ENCODE data around the gene ARHGAP15.

ARHGAP15 gene

DNA sequence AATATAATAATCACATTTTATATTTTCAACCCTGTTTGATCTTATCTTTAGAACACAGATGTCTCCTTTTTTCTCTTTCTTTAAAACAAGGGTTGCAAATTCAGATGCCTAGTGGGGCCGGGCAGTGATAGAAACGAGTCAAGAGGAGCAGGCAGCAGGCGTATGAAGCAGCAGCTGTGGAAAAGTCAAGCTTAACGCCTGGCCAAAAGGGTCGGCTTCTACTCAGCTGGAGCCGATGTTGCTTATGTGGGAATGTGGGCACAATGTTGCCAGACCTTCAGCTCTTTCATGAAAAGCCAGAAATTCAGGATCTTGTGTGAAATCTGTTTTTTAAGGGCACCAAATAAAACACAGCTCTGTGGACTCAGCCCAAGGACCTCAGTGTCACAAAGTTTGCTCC, 642.7 kb downstream of the ARHGAP15 start:
- TF ChIP-seq CTCF (IDR thresholded peaks at IDR 0.05; ENCODE audit: insufficient read depth, missing control alignments): no peak
- FAIRE-seq (no peak), DNase-seq (ENCODE audit: insufficient read length, low spot score) (no peak)

DNA sequence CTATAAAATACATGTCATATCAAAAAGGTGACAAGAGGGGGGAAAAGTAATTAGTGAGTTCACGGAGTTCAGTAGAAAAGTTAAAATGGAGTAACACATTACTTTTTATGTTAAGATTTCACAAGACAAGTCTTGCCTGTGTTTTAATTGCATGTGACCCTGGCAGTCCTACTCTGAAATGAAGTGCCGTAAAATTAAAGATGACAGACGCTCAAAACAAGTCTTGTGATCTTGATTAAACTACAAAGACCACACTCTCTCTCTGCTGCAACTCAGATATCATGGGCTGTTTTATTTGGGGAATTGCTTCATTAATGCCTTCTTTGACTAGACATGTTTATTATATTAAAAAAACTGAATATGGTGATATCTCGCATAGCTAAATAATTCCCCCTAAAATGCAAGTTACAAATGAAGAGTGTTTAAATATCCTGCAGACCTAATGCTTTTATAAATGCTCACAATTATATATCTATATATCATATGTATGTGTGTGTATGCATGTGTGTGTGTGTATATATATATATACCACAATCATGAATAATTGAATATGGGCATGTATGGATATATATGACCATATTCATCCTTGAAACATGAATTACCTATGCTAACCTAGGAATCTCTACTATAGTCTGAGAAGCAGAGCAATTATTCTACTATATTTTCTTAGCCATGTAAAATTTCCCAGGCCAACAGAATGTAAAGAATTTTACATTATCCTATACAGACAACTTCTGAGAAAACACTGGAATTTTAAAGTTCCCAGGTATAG, 647.5 kb downstream of the ARHGAP15 start:
- no peak for TF ChIP-seq CTCF (IDR thresholded peaks at IDR 0.05; ENCODE audit: insufficient read depth, missing control alignments)
- FAIRE-seq (no peak), DNase-seq (ENCODE audit: insufficient read length, low spot score) (no peak)

- FAIRE-seq: no peak
- DNase-seq (ENCODE audit: insufficient read length, low spot score): no peak
- TF ChIP-seq CTCF (IDR thresholded peaks at IDR 0.05; ENCODE audit: insufficient read depth, missing control alignments): no peak
Measured at GRCh38 chr2:143779021-143779420, 649.8 kb downstream of the ARHGAP15 start.

DNA sequence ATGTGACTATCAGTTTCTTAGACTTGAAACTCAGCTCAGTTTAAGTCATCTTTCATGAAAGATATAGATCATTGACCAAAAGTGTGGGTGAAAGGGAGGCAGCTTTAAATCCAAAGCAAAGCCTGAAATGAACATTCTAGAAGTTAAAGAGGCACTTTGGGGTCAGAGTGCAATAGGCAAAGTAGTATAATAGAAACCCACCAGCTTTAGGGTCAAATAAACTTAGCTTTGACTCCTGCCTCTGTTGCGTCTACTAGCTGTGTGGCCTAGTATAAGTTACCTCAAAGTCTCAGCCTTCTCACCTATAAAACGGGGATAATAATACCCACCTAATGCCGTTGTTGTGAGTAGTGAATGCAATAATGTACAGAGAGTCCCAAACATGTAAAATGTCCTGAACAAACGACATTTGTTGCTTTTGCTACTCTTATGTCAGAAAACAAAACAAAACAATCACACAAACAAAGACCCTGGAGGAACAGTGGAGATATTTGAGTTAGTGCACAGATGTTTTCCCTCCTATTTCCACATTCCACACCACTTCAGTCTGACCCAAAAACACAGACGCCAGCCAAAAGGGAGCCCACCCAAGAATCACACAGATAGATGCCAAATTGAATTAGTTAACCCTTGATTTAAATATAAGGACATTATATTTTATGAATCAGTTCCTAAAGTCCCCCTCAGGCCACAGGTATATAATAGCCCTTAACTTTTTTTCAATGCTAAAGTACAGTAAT, 657.0 kb downstream of the ARHGAP15 start:
- TF ChIP-seq CTCF (IDR thresholded peaks at IDR 0.05; ENCODE audit: insufficient read depth, missing control alignments): no peak
- DNase-seq (ENCODE audit: insufficient read length, low spot score) (no peak), FAIRE-seq (no peak)

DNA sequence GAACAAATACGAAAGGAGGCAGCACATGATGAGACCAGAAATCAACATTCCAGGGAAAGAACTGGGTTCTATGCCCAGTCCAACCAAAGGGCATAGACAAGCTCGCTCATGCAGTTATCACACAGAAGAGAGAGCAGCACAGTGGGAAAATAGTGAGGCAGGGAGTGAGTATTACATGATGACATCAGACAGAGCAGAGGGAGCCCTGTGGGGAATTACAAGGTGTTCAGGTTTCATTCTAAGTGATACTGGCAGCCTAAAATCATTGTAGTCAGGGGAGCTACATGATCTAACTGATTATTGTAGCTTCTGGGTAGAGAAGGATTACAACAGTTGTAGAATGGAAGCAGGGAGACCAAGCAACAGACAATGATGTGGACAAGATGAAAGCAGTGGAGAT, 658.5 kb downstream of the ARHGAP15 start:
- FAIRE-seq: no peak
- no peak for DNase-seq (ENCODE audit: insufficient read length, low spot score)
- TF ChIP-seq CTCF (IDR thresholded peaks at IDR 0.05; ENCODE audit: insufficient read depth, missing control alignments): no peak

DNA sequence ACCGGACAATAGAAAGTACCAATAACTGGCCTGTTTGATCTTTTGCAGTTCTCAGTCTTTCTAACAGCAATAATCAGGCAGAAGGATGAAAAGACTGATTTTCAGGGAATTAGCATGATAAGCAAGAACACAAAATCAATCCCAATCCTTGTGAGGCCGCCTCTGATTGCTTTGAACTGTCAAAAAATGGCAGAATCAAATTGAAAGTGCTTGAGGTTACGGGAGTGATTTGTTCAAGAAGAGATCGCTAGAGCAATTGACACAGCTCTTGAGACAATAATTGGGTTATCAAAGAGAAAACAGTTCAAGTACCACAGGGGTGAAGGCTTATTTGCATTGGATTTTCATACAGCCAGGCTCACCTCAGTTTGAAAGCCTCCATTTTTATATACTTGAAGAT, 663.4 kb downstream of the ARHGAP15 start:
- no peak for FAIRE-seq
- no peak for TF ChIP-seq CTCF (IDR thresholded peaks at IDR 0.05; ENCODE audit: insufficient read depth, missing control alignments)
- no peak for DNase-seq (ENCODE audit: insufficient read length, low spot score)

GRCh38 chr2:143793381-143793780, 664.2 kb downstream of the ARHGAP15 start:
- FAIRE-seq: no peak

More at GRCh38 chr2:143793381-143793780, 664.2 kb downstream of the ARHGAP15 start:
- no peak for TF ChIP-seq CTCF (IDR thresholded peaks at IDR 0.05; ENCODE audit: insufficient read depth, missing control alignments)
- DNase-seq (ENCODE audit: insufficient read length, low spot score): no peak
